ENCODE data around the gene NYAP2. TPM values are rescaled to one million over a fixed set of nuclear protein-coding genes. Genes with fewer than 3 reads are reported as not detected.

NYAP2 gene
- total and polyA plus RNA-seq, 4 donors, result 0.15 to 2.0 (median 0.96) TPM

DNA sequence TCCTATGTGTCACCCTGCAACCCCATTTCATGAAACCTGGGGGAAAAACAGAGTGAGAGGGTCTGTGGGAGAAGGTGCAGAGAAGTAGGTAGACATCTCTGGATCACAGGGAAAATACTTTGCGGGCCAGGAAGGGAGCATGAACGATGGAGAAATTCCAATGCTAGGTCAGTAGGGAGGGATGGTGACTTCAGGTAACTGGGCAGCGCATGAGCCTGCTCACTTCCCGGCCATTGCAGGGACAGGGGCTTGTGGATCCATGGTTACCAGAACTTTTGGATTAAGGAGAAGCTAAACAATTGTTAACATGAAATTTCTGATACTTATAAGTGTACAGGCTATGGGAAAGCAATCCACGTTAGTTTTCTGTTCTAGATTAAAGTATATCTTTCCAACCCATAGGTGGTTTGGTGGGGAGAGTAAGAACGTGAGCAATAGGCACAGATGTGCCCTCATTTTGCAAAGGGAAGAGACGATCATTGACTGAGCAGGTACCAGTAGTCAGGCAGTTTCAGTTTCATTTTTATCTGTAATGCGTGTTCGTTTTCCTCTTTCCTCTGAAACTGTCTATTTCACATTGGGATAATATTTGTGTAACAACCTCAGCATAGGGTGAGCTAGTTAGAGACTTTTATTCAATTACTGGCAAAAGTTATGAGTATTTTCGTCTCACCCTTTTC, 65.0 kb downstream of the NYAP2 start:
- WGBS, 2 donors, result 86 to 92% methylated on average over 10 of the region's 10 CpGs
- DNase-seq, result no peak
- intact Hi-C loops (cut with DNase I), result no loop called here
- Histone ChIP-seq H3K27me3 (ENCODE audit: control insufficient read depth in 1 of 2, insufficient read depth in 2 of 2, low read length in 1 of 2) (no peaks in the 10 kb centered on the region), H3K4me3 (ENCODE audit: low read length in 2 of 2) (no peak overlapping the region), H3K27ac (ENCODE audit: low read depth in 1 of 2, low read length in 2 of 2) (no peak overlapping the region), H3K4me1 (ENCODE audit: control insufficient read depth in 1 of 2, insufficient read depth in 2 of 2, low read length in 2 of 2) (peaks cover 0 to 4% of the 10 kb centered on the region in 2 donors), H3K9me3 (ENCODE audit: control insufficient read depth, low read length) (no peaks in the 10 kb centered on the region), H3K36me3 (ENCODE audit: control insufficient read depth in 1 of 2, insufficient read depth in 2 of 2, low read length in 1 of 2) (no peaks in the 10 kb centered on the region)
- ATAC-seq (ENCODE audit: low FRiP score), result no peak

- Histone ChIP-seq H3K4me1 (ENCODE audit: control insufficient read depth in 1 of 2, insufficient read depth in 2 of 2, low read length in 2 of 2) (peaks cover 0 to 4% of the 10 kb centered on the region in 2 donors), H3K27ac (ENCODE audit: low read depth in 1 of 2, low read length in 2 of 2) (no peak overlapping the region), H3K9me3 (ENCODE audit: control insufficient read depth, low read length) (no peaks in the 10 kb centered on the region), H3K36me3 (ENCODE audit: control insufficient read depth in 1 of 2, insufficient read depth in 2 of 2, low read length in 1 of 2) (no peaks in the 10 kb centered on the region), H3K27me3 (ENCODE audit: control insufficient read depth in 1 of 2, insufficient read depth in 2 of 2, low read length in 1 of 2) (no peaks in the 10 kb centered on the region), H3K4me3 (ENCODE audit: low read length in 2 of 2) (no peak overlapping the region)
- DNase-seq (no peak), ATAC-seq (ENCODE audit: low FRiP score) (no peak)
- WGBS, 2 donors, result 92 to 96% methylated on average over 4 of the region's 4 CpGs
- intact Hi-C loops (cut with DNase I), result no loop called here
Observed at GRCh38 chr2:225465827-225466226, 66.3 kb downstream of the NYAP2 start.

DNA sequence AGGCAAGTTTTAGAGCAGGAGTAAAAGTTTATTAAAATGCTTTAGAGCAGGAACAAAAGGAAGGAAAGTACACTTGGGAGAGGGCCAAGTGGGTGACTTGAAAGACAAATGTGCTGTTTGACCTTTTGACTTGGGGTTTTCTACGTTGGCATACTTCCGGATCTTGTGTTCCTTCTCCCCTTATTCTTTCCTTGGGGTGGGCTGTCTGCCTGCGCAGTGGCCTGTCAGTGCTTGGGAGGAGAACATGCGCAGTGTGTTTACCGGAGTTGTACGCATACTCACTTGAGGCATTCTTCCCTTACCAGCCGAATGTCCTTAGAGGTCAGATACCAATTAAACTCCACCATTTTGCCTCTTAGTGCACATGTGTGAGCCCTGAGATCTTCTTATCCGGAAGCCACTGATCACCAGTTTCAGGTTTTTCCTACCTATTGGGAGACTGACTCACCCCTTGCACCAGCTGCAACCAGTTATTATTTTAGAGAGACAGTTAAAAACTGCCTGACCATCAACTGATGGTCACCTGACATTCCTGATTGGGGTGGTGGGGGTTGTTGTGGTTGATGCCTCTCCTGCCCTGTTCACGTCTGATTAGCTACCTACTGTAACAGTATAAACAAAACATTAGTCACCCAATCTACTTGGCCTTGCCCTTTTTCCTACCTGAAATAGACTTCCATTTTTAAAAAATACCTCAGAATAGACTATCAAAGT, 67.5 kb downstream of the NYAP2 start:
- Histone ChIP-seq H3K9me3 (ENCODE audit: control insufficient read depth, low read length) (no peaks in the 10 kb centered on the region), H3K4me3 (ENCODE audit: low read length in 2 of 2) (no peak overlapping the region), H3K27ac (ENCODE audit: low read depth in 1 of 2, low read length in 2 of 2) (no peak overlapping the region), H3K4me1 (ENCODE audit: control insufficient read depth in 1 of 2, insufficient read depth in 2 of 2, low read length in 2 of 2) (peaks cover 0 to 4% of the 10 kb centered on the region in 2 donors), H3K27me3 (ENCODE audit: control insufficient read depth in 1 of 2, insufficient read depth in 2 of 2, low read length in 1 of 2) (no peaks in the 10 kb centered on the region), H3K36me3 (ENCODE audit: control insufficient read depth in 1 of 2, insufficient read depth in 2 of 2, low read length in 1 of 2) (no peaks in the 10 kb centered on the region)
- intact Hi-C loops (cut with DNase I), result no loop called here
- 88 to 90% methylated on average over 9 of the region's 9 CpGs for WGBS, 2 donors
- no peak for ATAC-seq (ENCODE audit: low FRiP score)
- DNase-seq, result no peak

DNA sequence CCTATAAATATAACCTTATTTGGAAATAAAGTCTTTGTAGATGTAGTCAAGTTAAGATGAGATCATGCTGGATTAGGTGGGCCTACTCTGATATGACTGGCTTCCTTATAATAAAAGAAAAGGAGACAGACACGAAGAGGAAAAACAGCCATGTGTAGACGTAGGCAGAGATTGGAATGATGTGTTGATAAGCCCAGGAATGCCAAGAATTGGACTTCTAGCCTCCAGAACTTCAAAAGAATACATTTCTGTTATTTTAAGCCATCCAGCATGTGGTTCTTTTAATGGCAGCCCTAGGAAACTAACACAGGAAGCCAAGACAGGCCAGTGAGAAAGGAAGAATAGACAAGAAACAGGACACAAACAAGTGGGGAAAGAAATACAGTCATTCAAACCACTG, 68.6 kb downstream of the NYAP2 start:
- intact Hi-C loops (cut with DNase I), result no loop called here
- ATAC-seq (ENCODE audit: low FRiP score) (no peak), DNase-seq (no peak)
- peaks cover 0 to 4% of the 10 kb centered on the region in 2 donors for H3K4me1 ChIP-seq (ENCODE audit: control insufficient read depth in 1 of 2, insufficient read depth in 2 of 2, low read length in 2 of 2)
- H3K4me3 ChIP-seq (ENCODE audit: low read length in 2 of 2), result no peak overlapping the region
- no peaks in the 10 kb centered on the region for H3K36me3 ChIP-seq (ENCODE audit: control insufficient read depth in 1 of 2, insufficient read depth in 2 of 2, low read length in 1 of 2)
- H3K27ac ChIP-seq (ENCODE audit: low read depth in 1 of 2, low read length in 2 of 2), result no peak overlapping the region
- H3K9me3 ChIP-seq (ENCODE audit: control insufficient read depth, low read length), result no peaks in the 10 kb centered on the region
- WGBS, 2 donors, result 2 to 3% methylated on average over 2 of the region's 2 CpGs
- H3K27me3 ChIP-seq (ENCODE audit: control insufficient read depth in 1 of 2, insufficient read depth in 2 of 2, low read length in 1 of 2), result no peaks in the 10 kb centered on the region

DNA sequence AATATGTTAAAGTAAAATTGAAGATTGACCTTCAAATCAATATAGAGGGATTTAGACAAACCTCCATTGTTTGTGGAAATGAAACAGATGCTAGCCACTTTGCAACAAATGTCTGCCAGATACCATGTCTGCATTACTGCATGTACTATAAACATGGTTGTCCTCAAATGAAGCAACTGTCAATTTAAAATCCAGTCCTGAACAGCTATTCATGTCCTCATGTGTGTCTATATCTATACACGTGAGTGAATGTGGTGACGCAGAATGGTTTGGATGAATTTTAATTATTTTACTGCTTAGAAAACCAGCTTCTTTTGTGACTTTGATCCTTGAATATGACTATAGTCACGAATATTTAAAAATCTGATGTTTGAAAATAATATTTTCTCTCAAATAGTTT, 71.5 kb downstream of the NYAP2 start:
- no peak for DNase-seq
- Histone ChIP-seq H3K4me1 (ENCODE audit: control insufficient read depth in 1 of 2, insufficient read depth in 2 of 2, low read length in 2 of 2) (peaks cover 0 to 4% of the 10 kb centered on the region in 2 donors), H3K36me3 (ENCODE audit: control insufficient read depth in 1 of 2, insufficient read depth in 2 of 2, low read length in 1 of 2) (no peaks in the 10 kb centered on the region), H3K27me3 (ENCODE audit: control insufficient read depth in 1 of 2, insufficient read depth in 2 of 2, low read length in 1 of 2) (no peaks in the 10 kb centered on the region), H3K27ac (ENCODE audit: low read depth in 1 of 2, low read length in 2 of 2) (no peak overlapping the region), H3K4me3 (ENCODE audit: low read length in 2 of 2) (no peak overlapping the region), H3K9me3 (ENCODE audit: control insufficient read depth, low read length) (no peaks in the 10 kb centered on the region)
- ATAC-seq (ENCODE audit: low FRiP score), result no peak
- intact Hi-C loops (cut with DNase I), result no loop called here
- 74 to 77% methylated on average over 3 of the region's 3 CpGs for WGBS, 2 donors

GRCh38 chr2:225471482-225471881, 72.0 kb downstream of the NYAP2 start:
- WGBS, 2 donors, result 21 to 32% methylated on average over 2 of the region's 2 CpGs
- no peaks in the 10 kb centered on the region for H3K36me3 ChIP-seq (ENCODE audit: control insufficient read depth in 1 of 2, insufficient read depth in 2 of 2, low read length in 1 of 2)
- no peak overlapping the region for H3K4me3 ChIP-seq (ENCODE audit: low read length in 2 of 2)
- no peaks in the 10 kb centered on the region for H3K27me3 ChIP-seq (ENCODE audit: control insufficient read depth in 1 of 2, insufficient read depth in 2 of 2, low read length in 1 of 2)
- no peak overlapping the region for H3K27ac ChIP-seq (ENCODE audit: low read depth in 1 of 2, low read length in 2 of 2)
- intact Hi-C loops (cut with DNase I), result no loop called here
- ATAC-seq (ENCODE audit: low FRiP score) (no peak), DNase-seq (no peak)
- H3K9me3 ChIP-seq (ENCODE audit: control insufficient read depth, low read length), result no peaks in the 10 kb centered on the region
- peaks cover 0 to 4% of the 10 kb centered on the region in 2 donors for H3K4me1 ChIP-seq (ENCODE audit: control insufficient read depth in 1 of 2, insufficient read depth in 2 of 2, low read length in 2 of 2)

DNA sequence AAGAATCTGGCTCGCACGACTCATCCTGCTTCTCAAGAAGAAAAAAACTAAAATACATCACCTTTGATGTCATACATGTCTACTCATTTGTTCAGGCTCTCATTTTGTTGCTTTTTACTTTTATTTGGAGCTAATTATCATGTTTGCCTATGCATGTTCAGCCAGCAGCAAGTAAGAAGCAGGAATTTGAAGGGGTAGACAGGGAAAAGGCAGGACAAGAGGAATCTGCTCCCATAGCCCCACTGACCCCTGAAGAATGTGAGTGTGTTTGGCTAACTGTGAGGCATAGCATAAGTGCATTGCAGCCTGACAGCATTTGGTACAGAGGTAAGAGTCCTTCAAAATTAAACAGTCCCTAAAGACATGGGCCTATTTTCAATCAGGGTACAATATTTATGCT, 72.7 kb downstream of the NYAP2 start:
- Histone ChIP-seq H3K27ac (ENCODE audit: low read depth in 1 of 2, low read length in 2 of 2) (no peak overlapping the region), H3K4me3 (ENCODE audit: low read length in 2 of 2) (no peak overlapping the region), H3K4me1 (ENCODE audit: control insufficient read depth in 1 of 2, insufficient read depth in 2 of 2, low read length in 2 of 2) (peaks cover 0 to 4% of the 10 kb centered on the region in 2 donors), H3K36me3 (ENCODE audit: control insufficient read depth in 1 of 2, insufficient read depth in 2 of 2, low read length in 1 of 2) (no peaks in the 10 kb centered on the region), H3K9me3 (ENCODE audit: control insufficient read depth, low read length) (no peaks in the 10 kb centered on the region), H3K27me3 (ENCODE audit: control insufficient read depth in 1 of 2, insufficient read depth in 2 of 2, low read length in 1 of 2) (no peaks in the 10 kb centered on the region)
- intact Hi-C loops (cut with DNase I), result no loop called here
- no peak for ATAC-seq (ENCODE audit: low FRiP score)
- no peak for DNase-seq
- WGBS, 2 donors, result 76 to 83% methylated on average over 2 of the region's 2 CpGs

GRCh38 chr2:225479386-225479785, 79.9 kb downstream of the NYAP2 start:
- H3K4me3 ChIP-seq (ENCODE audit: low read length in 2 of 2), result no peak overlapping the region
- intact Hi-C loops (cut with DNase I), result no loop called here
- WGBS, 2 donors, result 17 to 21% methylated on average over 2 of the region's 2 CpGs
- H3K27me3 ChIP-seq (ENCODE audit: control insufficient read depth in 1 of 2, insufficient read depth in 2 of 2, low read length in 1 of 2), result no peaks in the 10 kb centered on the region
- no peaks in the 10 kb centered on the region for H3K36me3 ChIP-seq (ENCODE audit: control insufficient read depth in 1 of 2, insufficient read depth in 2 of 2, low read length in 1 of 2)
- H3K9me3 ChIP-seq (ENCODE audit: control insufficient read depth, low read length), result no peaks in the 10 kb centered on the region
- H3K4me1 ChIP-seq (ENCODE audit: control insufficient read depth in 1 of 2, insufficient read depth in 2 of 2, low read length in 2 of 2), result no peaks in the 10 kb centered on the region
- ATAC-seq (ENCODE audit: low FRiP score) (no peak), DNase-seq (no peak)
- no peak overlapping the region for H3K27ac ChIP-seq (ENCODE audit: low read depth in 1 of 2, low read length in 2 of 2)

GRCh38 chr2:225484751-225485150, 85.2 kb downstream of the NYAP2 start:
- Histone ChIP-seq H3K9me3 (ENCODE audit: control insufficient read depth, low read length) (no peaks in the 10 kb centered on the region), H3K4me1 (ENCODE audit: control insufficient read depth in 1 of 2, insufficient read depth in 2 of 2, low read length in 2 of 2) (no peaks in the 10 kb centered on the region), H3K36me3 (ENCODE audit: control insufficient read depth in 1 of 2, insufficient read depth in 2 of 2, low read length in 1 of 2) (no peaks in the 10 kb centered on the region), H3K27ac (ENCODE audit: low read depth in 1 of 2, low read length in 2 of 2) (no peak overlapping the region), H3K27me3 (ENCODE audit: control insufficient read depth in 1 of 2, insufficient read depth in 2 of 2, low read length in 1 of 2) (no peaks in the 10 kb centered on the region), H3K4me3 (ENCODE audit: low read length in 2 of 2) (no peak overlapping the region)
- ATAC-seq (ENCODE audit: low FRiP score) (no peak), DNase-seq (no peak)
- 95 to 97% methylated on average over 3 of the region's 3 CpGs for WGBS, 2 donors
- intact Hi-C loops (cut with DNase I), result no loop called here
